CD4-positive, alpha-beta T cell treated with Interleukin-12 subunit alpha and Interleukin-12 subunit beta, for 1 hour (primary cell): ENCODE data around the gene KLHL18.
"Not testable (repeated sequence)": the region's sequence is repeated elsewhere in the genome, so short reads cannot be mapped to it uniquely, and the experiment has no call there.

ENCODE experiments used
- DNase-seq: peaks from one replicate; pipeline ENCODE4 v3.0.0-alpha.2; 2020

The KLHL18 gene

DNA sequence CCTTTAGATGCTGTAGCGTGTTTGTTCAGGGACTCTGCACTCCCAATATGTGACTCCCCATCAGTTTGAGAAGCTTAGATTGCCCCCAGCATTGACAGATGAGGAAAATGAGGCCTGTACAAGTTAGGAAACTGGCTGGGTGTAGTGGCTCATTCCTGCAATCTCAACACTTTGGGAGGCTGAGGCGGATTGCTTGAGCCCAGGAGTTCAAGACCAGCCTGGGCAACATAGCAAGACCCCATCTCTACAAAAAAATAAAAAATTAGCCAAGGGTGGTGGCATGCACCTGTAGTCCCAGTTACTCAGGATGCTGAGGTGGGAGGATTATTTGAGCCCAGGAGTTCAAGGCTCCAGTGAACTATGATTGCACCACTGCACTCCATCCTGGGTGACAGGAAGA, 84.1 kb downstream of the KLHL18 start:
- no peak for DNase-seq

DNA sequence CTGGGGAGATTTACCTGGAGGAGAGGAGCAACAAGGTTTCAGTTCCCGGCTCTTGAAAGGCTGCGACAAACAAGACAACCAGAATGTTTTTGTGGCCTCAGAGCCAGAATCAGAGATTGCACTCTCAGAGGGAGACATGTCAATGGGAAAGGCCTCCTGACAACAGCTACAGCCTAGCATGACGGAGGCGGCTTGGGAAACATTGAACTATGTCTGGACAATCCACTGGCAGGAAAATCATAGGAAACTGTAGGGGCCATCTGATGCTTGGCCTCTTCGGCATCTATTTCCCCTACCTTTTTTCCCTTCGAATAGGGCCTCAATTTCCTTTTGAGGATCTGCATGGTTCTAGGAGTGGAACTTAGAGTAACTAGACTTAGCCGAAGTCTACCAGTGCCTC, 84.9 kb downstream of the KLHL18 start:
- DNase-seq, result no peak

DNA sequence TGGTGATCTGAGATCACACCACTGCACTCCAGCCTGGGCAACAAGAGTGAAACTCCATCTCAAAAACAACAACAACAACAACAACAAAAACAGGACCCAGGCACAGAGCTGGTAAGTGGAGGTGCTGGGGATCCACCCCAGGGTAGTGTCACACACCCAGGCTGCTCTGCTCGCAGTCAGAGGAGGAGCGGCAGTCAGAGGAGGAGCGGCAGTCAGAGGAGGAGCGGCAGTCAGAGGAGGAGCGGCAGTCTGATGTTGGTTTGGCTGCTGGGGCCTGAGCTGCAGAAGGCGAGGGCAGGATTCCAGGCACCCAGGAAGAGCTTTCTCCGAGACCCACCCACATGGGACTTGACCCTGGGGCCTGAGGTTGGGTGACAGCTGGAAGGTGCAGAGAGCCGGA, 87.3 kb downstream of the KLHL18 start:
- DNase-seq, result not testable (repeated sequence)

DNA sequence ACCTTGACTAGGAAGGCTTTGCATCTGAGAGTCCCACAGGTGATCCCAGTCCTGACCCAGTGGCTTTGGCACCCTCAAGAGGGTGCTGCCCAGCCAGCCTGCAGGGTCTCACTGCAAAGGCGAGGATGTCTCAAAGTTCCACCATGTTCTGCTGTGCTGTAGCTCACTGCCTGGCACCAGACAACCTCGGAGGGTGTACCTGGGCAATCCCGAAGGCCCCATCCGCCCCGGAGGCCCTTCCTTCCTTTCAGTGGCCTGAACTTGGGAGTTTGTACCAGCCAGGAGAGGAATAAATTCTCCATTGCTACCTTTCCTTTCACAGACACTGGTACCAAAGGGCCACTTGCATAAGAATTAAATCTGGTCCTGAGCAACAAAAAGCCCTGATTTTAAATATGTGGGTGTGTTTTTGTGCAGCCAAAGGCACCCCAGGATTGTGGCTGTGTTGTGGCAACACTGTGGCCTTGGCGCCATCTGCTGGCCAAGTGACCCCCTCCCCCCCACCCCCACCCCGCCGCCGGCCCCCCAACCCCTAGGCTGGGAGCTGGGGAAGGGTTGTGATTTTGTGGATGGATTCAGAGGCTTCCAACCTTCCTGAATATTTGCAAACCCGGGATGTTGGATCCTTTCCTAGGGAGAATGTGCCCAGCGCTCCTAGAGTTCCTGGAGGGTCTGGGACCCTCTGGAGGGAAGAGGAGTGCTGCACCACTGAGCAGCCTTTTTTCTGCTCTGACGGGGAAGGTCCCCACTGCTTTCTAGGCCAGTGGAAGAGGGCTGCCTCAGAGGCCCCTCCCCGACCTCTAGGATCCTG, 88.3 kb downstream of the KLHL18 start:
- DNase-seq, result peak; percentile 34

DNA sequence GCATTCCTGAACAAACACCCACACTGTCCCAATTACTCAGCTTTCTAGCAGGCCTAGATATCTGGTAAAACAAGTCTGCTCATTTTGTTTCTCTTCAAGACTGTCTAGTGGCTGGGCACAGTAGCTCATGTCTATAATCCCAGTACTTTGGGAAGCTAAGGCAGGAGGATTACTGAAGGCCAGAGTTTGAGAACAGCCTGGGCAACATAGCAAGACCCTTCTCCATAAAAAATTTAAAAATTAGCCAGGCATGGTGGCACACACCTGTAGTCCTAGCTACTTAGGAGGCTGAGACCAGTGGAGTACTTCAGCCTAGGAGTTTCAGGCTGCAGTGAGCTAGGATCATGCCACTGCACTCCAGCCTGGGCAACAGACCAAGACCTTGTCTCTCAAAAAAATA, 91.8 kb downstream of the KLHL18 start:
- no peak for DNase-seq

DNA sequence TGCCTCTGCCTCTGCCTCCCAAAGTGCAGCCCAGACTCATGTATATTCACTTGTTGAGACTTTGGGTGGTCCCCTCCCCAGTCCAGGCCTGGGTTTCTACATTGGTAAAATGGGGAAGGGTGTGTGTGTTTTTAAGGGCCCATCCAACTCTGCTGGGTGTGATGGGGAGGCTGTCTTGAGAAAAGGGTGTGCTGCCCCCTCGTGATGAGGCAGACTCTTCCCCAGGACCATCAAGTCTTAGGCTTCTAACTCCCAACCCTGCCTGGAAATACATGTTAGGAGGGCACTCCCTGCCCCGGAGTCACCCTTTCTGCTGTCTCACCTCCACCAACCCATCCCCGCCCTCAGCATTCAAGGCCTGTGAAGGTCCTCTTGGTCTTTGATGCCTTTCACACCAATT, 93.6 kb downstream of the KLHL18 start:
- no peak for DNase-seq

DNA sequence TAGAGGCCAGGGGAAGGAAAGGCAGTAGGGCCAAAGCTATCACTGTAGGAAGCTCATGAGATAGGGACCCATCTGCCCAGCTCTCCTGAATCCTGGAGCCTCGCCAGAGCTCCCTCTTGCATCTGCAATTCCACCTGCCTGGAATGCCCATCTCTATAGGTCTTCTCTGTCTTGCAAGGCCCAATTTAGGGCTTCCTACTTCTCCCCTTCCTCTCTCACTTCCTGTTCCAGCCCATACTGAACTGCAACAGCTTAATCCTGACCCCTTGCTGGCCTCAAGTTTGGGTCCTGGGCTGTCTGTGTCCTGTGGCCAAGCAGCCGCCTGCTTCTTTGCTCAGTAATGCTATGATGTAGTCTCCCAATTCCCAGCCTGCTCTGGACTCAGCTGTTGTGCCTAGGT, 94.4 kb downstream of the KLHL18 start:
- no peak for DNase-seq

DNA sequence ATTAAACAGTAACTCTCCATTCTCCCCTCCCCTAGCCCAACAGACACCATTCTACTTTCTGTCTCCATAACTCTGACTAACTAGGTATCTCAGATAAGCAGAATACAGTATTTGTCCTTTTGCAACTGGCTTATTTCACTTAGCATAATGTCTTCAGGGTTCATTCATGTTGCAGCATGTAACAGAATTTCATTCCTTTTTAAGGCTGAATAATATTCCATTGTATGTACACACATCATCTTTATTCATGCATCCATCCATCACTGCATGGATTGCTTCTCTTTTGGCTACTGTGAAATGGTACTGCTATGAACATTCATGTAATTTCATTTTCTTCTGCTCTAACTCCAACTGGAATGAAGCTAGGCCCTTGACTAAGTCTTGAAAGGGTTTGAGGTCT, 96.1 kb downstream of the KLHL18 start:
- no peak for DNase-seq

DNA sequence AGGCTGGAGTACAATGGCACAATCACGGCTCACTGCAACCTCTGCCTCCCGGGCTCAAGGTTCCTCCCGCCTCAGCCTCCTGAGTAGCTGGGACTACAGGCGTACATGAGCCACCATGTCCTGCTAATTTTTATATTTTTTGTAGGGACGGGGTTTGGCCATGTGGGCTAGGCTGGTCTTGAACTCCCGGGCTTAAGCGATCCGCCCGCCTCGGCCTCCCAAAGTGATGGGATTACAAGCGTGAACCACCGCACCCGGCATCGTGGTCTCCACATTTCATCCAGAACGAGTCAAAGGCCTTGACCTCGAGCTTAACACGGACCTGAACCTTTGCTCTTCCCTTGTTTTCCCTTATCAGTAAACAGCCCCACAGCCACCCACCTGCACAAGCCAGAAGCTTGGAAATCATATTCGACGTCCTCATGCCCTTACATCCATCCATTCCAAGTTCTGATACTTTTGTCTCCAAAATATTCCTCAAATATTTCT, 96.7 kb downstream of the KLHL18 start:
- no peak for DNase-seq

DNA sequence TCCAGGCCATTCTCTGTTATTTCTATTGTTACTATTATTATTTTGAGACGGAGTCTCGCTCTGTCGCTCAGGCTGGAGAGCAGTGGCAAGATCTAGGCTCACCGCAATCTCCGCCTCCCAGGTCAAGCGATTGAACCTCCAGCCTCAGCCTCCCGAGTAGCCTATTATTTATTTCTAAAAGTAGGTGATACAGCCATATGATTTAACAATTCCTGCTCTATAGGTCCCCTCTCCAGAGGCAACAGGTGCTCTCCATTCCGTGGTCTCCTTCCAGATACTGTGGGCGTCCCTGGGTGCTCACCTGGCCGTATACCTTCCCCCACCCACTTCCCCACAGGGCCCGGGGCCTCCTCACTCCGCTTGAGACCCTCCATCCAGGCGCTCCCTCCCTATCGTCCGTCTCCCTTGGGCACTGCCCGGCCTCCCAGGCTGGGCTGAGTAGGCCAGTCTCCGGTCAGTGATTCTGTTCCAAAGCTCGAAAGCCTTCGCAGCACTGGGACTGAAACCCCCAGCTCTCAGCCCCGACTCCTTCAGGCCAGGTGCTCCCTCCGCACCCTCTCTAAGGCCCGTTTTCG, 97.4 kb downstream of the KLHL18 start:
- DNase-seq, result no peak

DNA sequence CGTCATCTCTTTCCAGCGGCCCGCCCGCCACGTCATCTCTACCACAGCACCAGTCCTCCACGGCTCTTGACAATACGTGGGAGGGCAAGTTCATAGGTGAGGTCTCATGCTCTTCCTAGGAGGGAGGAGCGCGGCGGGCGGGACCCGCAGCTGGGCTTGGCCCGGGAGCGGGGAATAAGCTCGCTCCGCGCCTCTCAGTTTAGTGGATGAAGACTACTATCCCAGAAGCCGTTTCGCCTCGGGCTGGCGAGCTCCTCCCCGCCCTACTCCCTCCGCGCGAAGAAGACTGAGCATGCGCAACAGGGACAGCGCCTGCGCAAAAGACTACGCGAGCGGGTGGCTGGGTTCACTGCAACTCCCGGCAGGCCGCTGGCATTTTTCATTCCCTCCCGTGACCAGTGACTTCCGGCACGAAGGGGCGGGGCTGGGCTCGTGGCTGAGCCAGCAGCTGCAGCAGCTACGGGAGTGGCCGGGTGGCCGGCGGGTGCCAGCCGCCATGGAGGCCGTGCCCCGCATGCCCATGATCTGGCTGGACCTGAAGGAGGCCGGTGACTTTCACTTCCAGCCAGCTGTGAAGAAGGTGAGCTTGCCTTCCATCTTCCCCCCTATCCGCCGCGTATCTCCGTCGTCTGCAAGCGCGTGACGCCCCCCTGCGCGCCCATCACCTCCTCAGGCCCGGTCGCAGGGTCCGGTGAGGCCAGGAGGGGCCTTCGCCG, 98.0 kb downstream of the KLHL18 start, which contains the start of gene PTPN23:
TSS of gene PTPN23 (plus strand) at position 421 of the 716 bp plus-strand sequence. CDS start at position 497, 76 bp downstream.
- peak; percentile 99 for DNase-seq

DNA sequence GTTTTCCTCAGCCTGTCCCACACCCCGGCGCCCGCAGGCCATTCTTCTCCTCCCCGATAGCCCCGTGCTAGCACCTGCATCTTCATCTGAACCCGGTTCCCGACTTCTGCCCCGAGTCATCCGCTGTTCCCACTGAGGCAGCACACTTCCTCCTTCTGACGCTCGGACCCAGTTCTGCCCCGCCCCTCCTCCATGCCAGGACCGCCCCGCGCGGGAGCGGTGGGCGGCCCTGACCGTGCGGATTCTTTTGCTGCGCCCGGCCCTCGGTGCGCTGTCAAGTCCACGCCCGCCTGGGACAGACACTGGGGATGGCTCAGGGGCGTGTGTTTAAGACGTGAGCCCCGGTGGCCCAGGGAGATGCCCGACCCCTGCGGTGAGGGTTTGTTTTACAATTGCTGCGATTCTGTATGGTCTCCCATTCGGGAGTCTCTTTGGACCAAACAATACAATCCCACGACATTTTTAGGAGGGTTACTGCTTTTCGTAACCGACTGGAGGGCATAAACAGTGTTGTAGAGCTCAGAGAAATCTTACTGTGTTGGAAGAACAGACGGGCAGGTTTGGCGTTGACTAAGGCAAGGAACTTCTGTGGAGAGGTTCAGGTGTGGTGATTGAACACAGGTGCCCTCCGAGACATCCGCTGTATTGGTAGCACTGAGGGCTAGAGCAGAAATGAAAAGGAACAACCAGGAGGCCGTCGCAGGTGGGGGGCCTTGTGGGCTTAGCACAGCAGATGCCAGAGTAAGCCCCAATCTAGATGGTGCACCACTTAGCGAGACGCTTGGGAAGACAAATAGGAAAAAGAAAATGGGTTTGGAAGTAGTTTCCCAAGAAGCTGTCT, 98.8 kb downstream of the KLHL18 start:
- DNase-seq, result peak; percentile 76

DNA sequence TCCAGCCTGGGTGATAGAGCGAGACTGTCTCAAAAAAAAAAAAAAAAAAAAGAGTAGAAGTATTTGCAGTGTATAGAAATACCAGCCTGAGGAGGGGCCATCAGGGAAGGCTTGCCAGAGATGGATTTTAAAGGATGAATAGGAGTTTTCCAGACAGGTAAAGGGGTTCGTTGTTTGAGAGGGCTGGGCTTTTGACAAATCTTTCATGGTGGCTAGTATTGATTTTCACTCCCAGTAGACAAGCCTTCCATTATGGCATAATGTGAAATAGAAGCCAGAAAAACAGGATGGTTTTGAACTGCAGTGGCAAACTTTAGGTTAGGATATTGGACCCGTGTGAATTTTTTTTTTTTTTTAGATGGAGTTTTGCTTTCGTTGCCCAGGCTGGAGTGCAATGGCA, 101.7 kb downstream of the KLHL18 start:
- no peak for DNase-seq

DNA sequence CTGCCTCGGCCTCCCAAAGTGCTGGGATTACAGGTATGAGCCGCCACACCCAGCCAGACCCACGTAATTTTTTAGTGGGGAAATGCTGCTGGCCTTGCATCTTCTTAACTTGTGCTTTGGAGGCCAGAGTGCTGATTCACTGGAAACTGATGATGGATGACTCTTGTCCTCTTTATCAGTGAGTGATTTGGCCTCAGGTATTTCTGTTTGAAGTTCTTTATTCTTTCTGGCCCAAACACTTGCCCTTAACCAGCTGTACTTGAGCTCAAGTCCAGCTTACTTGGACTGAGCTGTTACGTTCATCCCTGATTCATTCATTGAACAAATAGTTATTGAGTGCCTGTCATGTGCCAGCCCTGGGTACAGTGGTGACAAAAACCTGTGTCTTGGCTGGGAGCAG, 102.3 kb downstream of the KLHL18 start:
- DNase-seq, result no peak

DNA sequence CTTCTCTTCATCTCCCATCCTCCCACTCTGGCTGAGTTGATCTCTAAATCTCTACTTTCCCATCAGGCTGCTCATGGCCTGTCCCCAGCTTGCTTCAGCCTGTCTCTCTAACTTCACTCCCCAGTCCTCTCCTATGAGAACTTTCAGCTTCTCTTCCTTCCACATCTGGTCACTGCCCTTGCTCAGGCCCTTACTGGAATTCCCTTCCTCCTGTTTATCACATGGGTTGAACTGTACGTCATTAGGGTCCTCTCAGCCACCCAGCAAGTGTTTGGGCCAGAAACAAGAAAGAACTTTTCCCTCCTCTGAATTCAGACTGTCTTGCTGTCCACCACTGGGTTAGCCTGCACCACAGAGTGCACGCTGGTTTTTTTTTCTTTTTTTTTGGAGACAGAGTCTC, 103.1 kb downstream of the KLHL18 start:
- no peak for DNase-seq

DNA sequence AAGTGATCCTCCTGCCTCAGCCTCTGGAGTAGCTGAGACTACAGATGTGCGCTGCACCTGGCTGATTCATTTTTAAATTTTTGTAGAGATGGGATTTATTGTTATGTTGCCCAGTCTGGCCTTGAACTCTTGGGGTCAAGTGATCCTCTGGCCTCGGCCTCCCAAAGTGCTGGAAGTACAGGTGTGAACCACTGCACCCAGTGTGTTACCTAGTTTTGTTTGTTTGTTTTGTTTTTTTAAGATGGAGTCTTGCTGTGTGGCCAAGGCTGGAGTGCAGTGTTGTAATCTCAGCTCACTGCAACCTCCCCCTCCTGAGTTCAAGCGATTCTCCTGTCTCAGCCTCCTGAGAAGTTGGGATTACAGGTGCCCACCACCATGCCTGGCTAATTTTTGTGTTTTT, 110.2 kb downstream of the KLHL18 start:
- DNase-seq, result no peak

DNA sequence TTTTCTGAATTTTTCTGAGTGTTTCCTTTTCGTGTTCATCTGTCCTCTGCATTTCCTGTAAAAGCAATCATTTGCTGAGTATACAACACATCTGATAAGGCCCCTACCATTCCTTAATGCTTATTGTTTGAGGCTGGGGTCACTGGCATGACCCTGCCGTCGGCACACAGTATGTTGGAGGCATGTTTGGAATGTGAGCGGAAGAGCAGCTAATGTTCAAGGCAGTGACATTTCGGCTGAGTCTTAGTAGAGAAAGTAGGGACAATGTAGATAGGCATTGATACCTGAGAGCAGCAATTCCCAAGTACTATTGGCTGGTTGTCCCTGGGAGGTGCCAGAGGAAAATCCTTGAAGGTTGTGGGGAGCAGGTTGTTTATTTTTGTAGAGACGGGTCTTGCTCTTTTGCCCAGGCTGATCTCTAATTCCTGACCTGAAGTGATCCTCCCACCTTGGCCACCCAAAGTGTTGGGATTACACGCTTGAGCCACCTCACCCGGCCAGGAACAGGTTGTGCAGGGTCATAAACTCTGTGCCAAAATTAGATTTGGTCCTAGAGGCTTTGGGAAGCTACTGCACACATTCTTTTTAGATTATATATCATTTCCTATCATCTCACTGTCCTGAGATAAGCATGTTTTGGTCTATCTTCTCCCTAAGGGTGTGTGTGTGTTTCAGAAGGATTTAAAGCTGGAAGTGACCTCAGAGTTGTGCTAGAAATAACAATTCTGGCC, 111.6 kb downstream of the KLHL18 start:
- DNase-seq, result no peak

DNA sequence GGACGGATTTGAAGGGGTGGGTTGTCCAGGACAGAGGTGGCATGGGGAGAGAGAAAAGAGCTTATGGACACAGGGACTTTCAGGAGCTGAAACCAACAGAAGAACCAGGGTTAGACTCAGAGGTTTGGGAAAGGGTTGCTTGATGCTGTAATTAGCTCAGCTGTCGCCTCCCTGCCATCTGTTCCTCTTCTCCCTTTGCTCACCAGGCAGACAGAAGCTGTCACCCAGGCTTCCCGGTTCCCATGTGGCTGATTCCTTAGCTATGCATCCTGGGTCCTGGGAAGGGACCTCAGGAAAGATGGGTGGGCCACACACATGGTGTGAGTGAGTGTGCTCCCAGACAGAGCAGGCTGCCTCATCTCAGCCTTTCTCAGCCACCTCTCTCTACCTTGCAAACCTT, 112.1 kb downstream of the KLHL18 start:
- DNase-seq, result no peak
